ENCODE measurements around the gene GALNT9. TPM values are rescaled to one million over a fixed set of nuclear protein-coding genes. Genes with fewer than 3 reads are reported as not detected.

Gene GALNT9
- total RNA-seq, 2 experiments from 2014 or later, result not detected

DNA sequence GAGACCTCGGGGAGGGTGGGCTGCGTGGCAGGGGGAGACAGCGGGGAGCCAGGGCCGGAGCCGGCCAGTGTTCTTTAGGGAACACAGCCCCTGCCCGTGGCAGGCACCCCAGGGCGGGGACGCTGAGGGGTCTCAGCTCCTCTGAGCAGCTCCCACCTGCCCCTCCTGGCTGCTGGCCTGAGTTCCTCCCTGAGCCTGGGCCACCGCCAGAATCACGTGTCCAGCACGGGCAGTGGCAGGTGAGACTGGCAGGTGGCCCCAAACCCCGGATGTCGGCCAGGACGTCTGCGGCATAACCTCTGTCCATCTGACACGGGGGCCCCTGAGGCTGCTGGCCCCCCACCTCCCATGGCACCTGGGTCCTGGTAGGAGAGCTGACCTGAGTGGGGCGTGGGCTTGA is 160.0 kb downstream of the GALNT9 start:
- TF ChIP-seq, protein P1, sequence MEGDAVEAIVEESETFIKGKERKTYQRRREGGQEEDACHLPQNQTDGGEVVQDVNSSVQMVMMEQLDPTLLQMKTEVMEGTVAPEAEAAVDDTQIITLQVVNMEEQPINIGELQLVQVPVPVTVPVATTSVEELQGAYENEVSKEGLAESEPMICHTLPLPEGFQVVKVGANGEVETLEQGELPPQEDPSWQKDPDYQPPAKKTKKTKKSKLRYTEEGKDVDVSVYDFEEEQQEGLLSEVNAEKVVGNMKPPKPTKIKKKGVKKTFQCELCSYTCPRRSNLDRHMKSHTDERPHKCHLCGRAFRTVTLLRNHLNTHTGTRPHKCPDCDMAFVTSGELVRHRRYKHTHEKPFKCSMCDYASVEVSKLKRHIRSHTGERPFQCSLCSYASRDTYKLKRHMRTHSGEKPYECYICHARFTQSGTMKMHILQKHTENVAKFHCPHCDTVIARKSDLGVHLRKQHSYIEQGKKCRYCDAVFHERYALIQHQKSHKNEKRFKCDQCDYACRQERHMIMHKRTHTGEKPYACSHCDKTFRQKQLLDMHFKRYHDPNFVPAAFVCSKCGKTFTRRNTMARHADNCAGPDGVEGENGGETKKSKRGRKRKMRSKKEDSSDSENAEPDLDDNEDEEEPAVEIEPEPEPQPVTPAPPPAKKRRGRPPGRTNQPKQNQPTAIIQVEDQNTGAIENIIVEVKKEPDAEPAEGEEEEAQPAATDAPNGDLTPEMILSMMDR (IDR thresholded peaks at IDR 0.05), result no peak
- intact Hi-C loops (cut with DNase I, micrococcal nuclease), result loop anchor here in 1 of 2 experiments (5.0 kb wide), 1 partner anchor 173 kb away; no protein-coding TSS in a partner anchor
- Mint-ChIP-seq H3K4me3 (no peak overlapping the region), H3K9me3 (no peaks in the 10 kb centered on the region), H3K27ac (no peak overlapping the region), H3K36me3 (ENCODE audit: low read depth) (no peaks in the 10 kb centered on the region), H3K27me3 (peaks cover 7% of the 10 kb centered on the region), H3K4me1 (ENCODE audit: low read depth) (peaks cover 9% of the 10 kb centered on the region)
- Histone ChIP-seq H3K36me3 (ENCODE audit: insufficient read depth, low read length) (no peaks in the 10 kb centered on the region), H3K27ac (ENCODE audit: low read depth in 1 of 2, low read length in 2 of 2) (no peak overlapping the region), H3K4me1 (ENCODE audit: insufficient read depth, low read length) (peaks cover 32% of the 10 kb centered on the region), H3K9me3 (ENCODE audit: control insufficient read depth in 1 of 2, insufficient read depth in 1 of 2, low read length in 2 of 2) (peaks cover 0 to 21% of the 10 kb centered on the region in 2 experiments), H3K4me3 (ENCODE audit: low read length) (no peak overlapping the region), H3K27me3 (ENCODE audit: control insufficient read depth in 1 of 2, insufficient read depth in 2 of 2, low read length in 2 of 2) (peaks cover 0 to 5% of the 10 kb centered on the region in 2 experiments)
- DNase-seq (no peak), ATAC-seq (ENCODE audit: poor library complexity) (no peak)
- ChIA-PET CTCF (no interaction called here), POLR2A (no interaction called here)

- H3K27ac ChIP-seq (ENCODE audit: low read depth in 1 of 2, low read length in 2 of 2), result no peak overlapping the region
- peaks cover 30% of the 10 kb centered on the region for H3K4me1 ChIP-seq (ENCODE audit: insufficient read depth, low read length)
- no peak overlapping the region for H3K4me3 Mint-ChIP-seq
- no peak overlapping the region for H3K27ac Mint-ChIP-seq
- H3K27me3 Mint-ChIP-seq, result peaks cover 7% of the 10 kb centered on the region
- no peak overlapping the region for H3K4me3 ChIP-seq (ENCODE audit: low read length)
- intact Hi-C loops (cut with DNase I, micrococcal nuclease), result loop anchor here in 1 of 2 experiments (5.0 kb wide), 1 partner anchor 174 kb away; no protein-coding TSS in a partner anchor
- H3K9me3 Mint-ChIP-seq, result no peaks in the 10 kb centered on the region
- no peaks in the 10 kb centered on the region for H3K36me3 Mint-ChIP-seq (ENCODE audit: low read depth)
- TF ChIP-seq, protein P1 (IDR thresholded peaks at IDR 0.05), result no peak
- H3K4me1 Mint-ChIP-seq (ENCODE audit: low read depth), result peaks cover 13% of the 10 kb centered on the region
- CTCF ChIA-PET, result no interaction called here
- H3K36me3 ChIP-seq (ENCODE audit: insufficient read depth, low read length), result no peaks in the 10 kb centered on the region
- no peak for ATAC-seq (ENCODE audit: poor library complexity)
- peaks cover 0 to 17% of the 10 kb centered on the region in 2 experiments for H3K9me3 ChIP-seq (ENCODE audit: control insufficient read depth in 1 of 2, insufficient read depth in 1 of 2, low read length in 2 of 2)
- no peak for DNase-seq
- POLR2A ChIA-PET, result interaction anchor here (1.2 to 1.4 kb wide), 2 partner anchors 10 to 17 kb away, joined by 3 read pairs; no protein-coding TSS in a partner anchor
- peaks cover 0 to 5% of the 10 kb centered on the region in 2 experiments for H3K27me3 ChIP-seq (ENCODE audit: control insufficient read depth in 1 of 2, insufficient read depth in 2 of 2, low read length in 2 of 2)
These were observed 160.9 kb downstream of the GALNT9 start for GRCh38 chr12:132168311-132169031.

GRCh38 chr12:132167611-132168310 is 161.6 kb downstream of the GALNT9 start:
- peaks cover 6% of the 10 kb centered on the region for H3K4me1 Mint-ChIP-seq (ENCODE audit: low read depth)
- H3K27me3 Mint-ChIP-seq, result no peaks in the 10 kb centered on the region
- Histone ChIP-seq H3K36me3 (ENCODE audit: insufficient read depth, low read length) (no peaks in the 10 kb centered on the region), H3K9me3 (ENCODE audit: control insufficient read depth in 1 of 2, insufficient read depth in 1 of 2, low read length in 2 of 2) (peaks cover 0 to 15% of the 10 kb centered on the region in 2 experiments), H3K4me3 (ENCODE audit: low read length) (no peak overlapping the region), H3K27me3 (ENCODE audit: control insufficient read depth in 1 of 2, insufficient read depth in 2 of 2, low read length in 2 of 2) (peaks cover 0 to 5% of the 10 kb centered on the region in 2 experiments), H3K27ac (ENCODE audit: low read depth in 1 of 2, low read length in 2 of 2) (no peak overlapping the region), H3K4me1 (ENCODE audit: insufficient read depth, low read length) (peaks cover 30% of the 10 kb centered on the region)
- TF ChIP-seq, protein P1 (IDR thresholded peaks at IDR 0.05), result no peak
- no peaks in the 10 kb centered on the region for H3K9me3 Mint-ChIP-seq
- intact Hi-C loops (cut with DNase I, micrococcal nuclease), result loop anchor here in 1 of 2 experiments (5.0 kb wide), 1 partner anchor 175 kb away; no protein-coding TSS in a partner anchor
- no peak overlapping the region for H3K27ac Mint-ChIP-seq
- no peak for DNase-seq
- no peak overlapping the region for H3K4me3 Mint-ChIP-seq
- no peak for ATAC-seq (ENCODE audit: poor library complexity)
- CTCF ChIA-PET, result no interaction called here
- POLR2A ChIA-PET, result interaction anchor here (1.2 to 1.4 kb wide), 2 partner anchors 11 to 18 kb away, joined by 3 read pairs; no protein-coding TSS in a partner anchor
- no peaks in the 10 kb centered on the region for H3K36me3 Mint-ChIP-seq (ENCODE audit: low read depth)

Measured in CD4-positive, alpha-beta T cell (primary cell).